ENCODE data around the gene GTF3C2.

- no peak for TF ChIP-seq BHLHE40 (IDR thresholded peaks at IDR 0.05; ENCODE audit: borderline replicate concordance in 1 of 2, low read depth in 2 of 2, low read length in 1 of 2)
- no peak for TF ChIP-seq TCF12 (IDR thresholded peaks at IDR 0.05; ENCODE audit: low read depth, low read length)
- no peak for TF ChIP-seq CTCF (IDR thresholded peaks at IDR 0.05 in 2 of 3, conservative IDR thresholded peaks at IDR 0.05 in 1 of 3; ENCODE audit: control insufficient read depth in 2 of 3, extremely low read depth in 1 of 3, insufficient read depth in 1 of 3, low read depth in 3 of 3, low read length in 3 of 3)
- TF ChIP-seq HDGF (IDR thresholded peaks at IDR 0.05) = no peak
- no peak for TF ChIP-seq CEBPZ (IDR thresholded peaks at IDR 0.05; ENCODE audit: low read depth, low read length)
- no peak for TF ChIP-seq GABPA (IDR thresholded peaks at IDR 0.05; ENCODE audit: low read depth)
- peak; percentile 26; the same call in 1 of the 2 replicates for TF ChIP-seq POLR2A (IDR thresholded peaks at IDR 0.05; ENCODE audit: low read depth, low read length)
- no peak for TF ChIP-seq NFYA (IDR thresholded peaks at IDR 0.05; ENCODE audit: borderline replicate concordance, low read depth, low read length)
- no peak for TF ChIP-seq NRF1 (conservative IDR thresholded peaks at IDR 0.05; ENCODE audit: low read depth, low read length)
- no peak for TF ChIP-seq ELK1 (IDR thresholded peaks at IDR 0.05; ENCODE audit: low read depth, low read length)
- no peak for TF ChIP-seq TARDBP (IDR thresholded peaks at IDR 0.05; ENCODE audit: borderline replicate concordance)
- TF ChIP-seq EZH2 (IDR thresholded peaks at IDR 0.05; ENCODE audit: borderline replicate concordance, control insufficient read depth, low read depth, low read length) = no peak
- no peak for TF ChIP-seq ZNF687 (IDR thresholded peaks at IDR 0.05)
Measured at GRCh38 chr2:27376151-27376865, 19.7 kb upstream of the GTF3C2 start.

Data from GM12878 (cell line).